B cell (primary cell): ENCODE data around the gene CCDC187. TPM values are rescaled to one million over a fixed set of nuclear protein-coding genes. Genes with fewer than 3 reads are reported as not detected.

Experiments
- ATAC-seq: fragments of 200-7000 bp; cut with Tn5 transposase; one replicate; pipeline ENCODE4 v1.10.0; 2021; ENCODE audit warnings: low read depth, mild to moderate bottlenecking, moderate number of reproducible peaks, moderate library complexity
- CTCF ChIA-PET: fragments of 350-600 bp; sonication (Branson Sonifier 250); formaldehyde crosslinking; loops from one replicate; lab custom pipeline; 2021; ENCODE audit warnings: antibody characterized with exemption, inconsistent platforms; lab: Charles Lee
- POLR2A ChIA-PET: fragments of 350-600 bp; sonication (Branson Sonifier 250); formaldehyde crosslinking; loops from one replicate; lab custom pipeline; 2021; ENCODE audit warnings: antibody characterized with exemption; lab: Charles Lee
- DNase-seq: peaks from one replicate; pipeline ENCODE4 v3.0.0; 2013
- H2AFZ ChIP-seq: 2 replicates; pipeline ENCODE4 v1.6.1; 2012; ENCODE audit warnings: mild to moderate bottlenecking, low read depth, low read length; ENCODE audit not compliant: insufficient read depth, poor library complexity, severe bottlenecking
- H3K27ac ChIP-seq, 2 donors: 1 replicate in 1 of 2; 2 replicates in 1 of 2; pipeline ENCODE4 v1.5.1; 2012 to 2013; ENCODE audit warnings: low read length in 2 of 2, mild to moderate bottlenecking in 2 of 2, moderate library complexity in 1 of 2
- H3K27me3 ChIP-seq, 4 experiments: fragments of 200-600 bp in 1 of 4; sonication (generic) in 1 of 4; replicated peaks in 1 of 4; 1 replicate in 2 of 4; 2 replicates in 2 of 4; pipeline versions ENCODE4 v1.6.1 to v1.7.0; 2013 to 2016; ENCODE audit warnings: low read length in 3 of 4, mild to moderate bottlenecking in 2 of 4, mixed read lengths in 1 of 4, moderate library complexity in 1 of 4; ENCODE audit not compliant: insufficient read depth in 4 of 4, control insufficient read depth in 3 of 4; ENCODE audit errors: control extremely low read depth in 1 of 4
- H3K36me3 ChIP-seq, 2 experiments: replicated peaks in 1 of 2; 1 replicate in 1 of 2; 2 replicates in 1 of 2; pipeline versions ENCODE4 v1.6.1 to v1.7.1; 2013; ENCODE audit warnings: low read length in 1 of 2; ENCODE audit not compliant: insufficient read depth in 2 of 2, control insufficient read depth in 1 of 2; ENCODE audit errors: control extremely low read depth in 1 of 2, extremely low read depth in 1 of 2
- H3K4me1 ChIP-seq, 2 donors: fragments of 200-600 bp in 1 of 2; sonication (generic) in 1 of 2; 1 replicate in 1 of 2; 2 replicates in 1 of 2; pipeline versions ENCODE4 v1.5.1 to v1.6.1; 2013 to 2017; ENCODE audit warnings: low read length in 2 of 2; ENCODE audit not compliant: control insufficient read depth in 2 of 2, insufficient read depth in 2 of 2
- H3K4me2 ChIP-seq: replicated peaks from 2 replicates; pipeline ENCODE3; 2012; ENCODE audit warnings: mild to moderate bottlenecking, low read depth, low read length; ENCODE audit not compliant: poor library complexity, severe bottlenecking
- H3K4me3 ChIP-seq, 5 experiments: fragments of 200-600 bp in 1 of 5; sonication (generic) in 1 of 5; 1 replicate in 3 of 5; 2 replicates in 2 of 5; pipeline versions ENCODE4 v1.5.1 to v1.7.0; 2011 to 2016; ENCODE audit warnings: low read length in 4 of 5, mild to moderate bottlenecking in 4 of 5, low read depth in 2 of 5, control low read depth in 1 of 5, moderate library complexity in 1 of 5; ENCODE audit not compliant: insufficient read depth in 1 of 5; ENCODE audit errors: control extremely low read depth in 1 of 5, extremely low read depth in 1 of 5
- H3K79me2 ChIP-seq: fragments of 200-600 bp; sonication (generic); one replicate; pipeline ENCODE4 v1.6.0; 2016; ENCODE audit warnings: low read length; ENCODE audit not compliant: control insufficient read depth, insufficient read depth
- H3K9ac ChIP-seq: fragments of 200-600 bp; sonication (generic); 2 replicates; pipeline ENCODE4 v1.6.1; 2017; ENCODE audit warnings: mild to moderate bottlenecking, low read length, moderate library complexity
- H3K9me3 ChIP-seq, 3 donors: one replicate each; pipeline versions ENCODE4 v1.6.1 to v1.7.1; 2013; ENCODE audit warnings: low read length in 2 of 3; ENCODE audit not compliant: control insufficient read depth in 2 of 3, insufficient read depth in 1 of 3; ENCODE audit errors: control extremely low read depth in 1 of 3
- H4K20me1 ChIP-seq: 2 replicates; pipeline ENCODE4 v1.6.0; 2012; ENCODE audit warnings: mild to moderate bottlenecking, low read length; ENCODE audit not compliant: insufficient read depth, control insufficient read depth, poor library complexity, severe bottlenecking
- H3K27ac Mint-ChIP-seq: one replicate; pipeline ENCODE4 v1.8.0; 2021; ENCODE audit warnings: mixed read lengths
- H3K27me3 Mint-ChIP-seq: one replicate; pipeline ENCODE4 v1.8.0; 2021; ENCODE audit warnings: mixed read lengths
- H3K4me1 Mint-ChIP-seq: one replicate; pipeline ENCODE4 v1.8.0; 2021; ENCODE audit warnings: mixed read lengths
- H3K4me3 Mint-ChIP-seq: one replicate; pipeline ENCODE4 v1.8.0; 2021; ENCODE audit warnings: mixed read lengths
- H3K9me3 Mint-ChIP-seq: one replicate; pipeline ENCODE4 v1.8.0; 2022; ENCODE audit warnings: mixed read lengths; ENCODE audit not compliant: insufficient read depth
- EZH2 ChIP-seq: IDR thresholded peaks from 2 replicates; pipeline ENCODE4 v1.6.1; 2012; ENCODE audit warnings: borderline replicate concordance, low read depth, mild to moderate bottlenecking, moderate library complexity, low read length; ENCODE audit not compliant: insufficient read depth, poor library complexity, severe bottlenecking
- WGBS: methylation state at CpG from one replicate; pipeline ENCODE4 v1.1.5; 2013; ENCODE audit warnings: missing lambda C conversion rate; ENCODE audit not compliant: insufficient coverage; 5-methylcytosine and 5-hydroxymethylcytosine counted together
- intact Hi-C: fragments of 100-400 bp; cut with micrococcal nuclease; formaldehyde crosslinking; loops from one replicate; pipeline ENCODE4 v1.10.0; 2022
- polyA plus RNA-seq: library from polyadenylated mRNA; depleted of rRNA; stranded (reverse); fragments of >200 nt; gene quantifications from 2 replicates; pipeline ENCODE4 v1.2.3, GENCODE V29; 2012
- total RNA-seq, 2 donors: library from RNA; stranded (reverse); fragments of 120-200 nt in 1 of 2; gene quantifications; 1 replicate in 1 of 2; 2 replicates in 1 of 2; pipeline versions ENCODE4 v1.2.3 to v1.2.4, GENCODE V29; 2013 to 2022
- TF ChIP-seq, protein P1 (sequence below): fragments of 200-600 bp; IDR thresholded peaks from one replicate; pipeline ENCODE4 v1.8.0; 2022; ENCODE audit warnings: antibody characterized with exemption, mild to moderate bottlenecking

Gene CCDC187
- total and polyA plus RNA-seq, 2 donors (not counting 1 experiment from before 2014, with no cell fraction given): 1.5 to 7.6 TPM

DNA sequence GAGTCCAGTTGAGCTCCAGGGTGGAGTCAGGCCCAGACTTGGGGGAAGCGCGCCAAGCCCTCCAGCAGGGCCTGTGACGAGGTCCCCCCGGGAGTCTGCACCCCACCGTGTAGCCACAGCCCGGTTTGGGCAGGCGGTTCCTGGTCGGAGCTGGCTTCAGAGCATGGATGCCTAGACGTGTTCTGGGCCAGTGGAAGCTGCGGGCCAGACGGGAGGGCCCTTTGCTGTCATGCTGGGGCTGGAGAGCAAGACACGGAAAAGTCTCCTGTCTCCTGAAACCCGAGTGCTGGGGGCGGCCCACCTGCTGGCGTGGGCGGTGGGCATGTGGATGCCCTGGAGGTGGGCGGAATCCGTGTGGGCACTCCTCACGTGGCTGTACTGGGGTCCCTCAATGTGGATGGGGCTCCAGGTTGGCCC lies 25.3 kb upstream of the CCDC187 start:
- peaks cover 0 to 27% (median 12%) of the 10 kb centered on the region in 4 experiments for H3K27me3 ChIP-seq
- peak overlapping the region; percentile 74 for H3K4me2 ChIP-seq
- Mint-ChIP-seq H3K27ac (no peak overlapping the region), H3K4me3 (no peak overlapping the region), H3K4me1 (peaks cover 7% of the 10 kb centered on the region), H3K27me3 (peaks cover 5% of the 10 kb centered on the region), H3K9me3 (no peaks in the 10 kb centered on the region)
- no peaks in the 10 kb centered on the region for H4K20me1 ChIP-seq
- H2AFZ ChIP-seq: no peak overlapping the region
- no peak overlapping the region for H3K4me3 ChIP-seq
- ChIA-PET CTCF (no interaction called here), POLR2A (no interaction called here)
- H3K79me2 ChIP-seq: peaks cover 12% of the 10 kb centered on the region
- intact Hi-C loops: no loop called here
- H3K36me3 ChIP-seq: no peaks in the 10 kb centered on the region
- no peak overlapping the region for H3K27ac ChIP-seq
- no peaks in the 10 kb centered on the region for H3K9me3 ChIP-seq
- H3K9ac ChIP-seq: no peak overlapping the region
- H3K4me1 ChIP-seq: peaks cover 22 to 23% of the 10 kb centered on the region in 2 donors
- 76% methylated on average over 17 of the region's 19 CpGs for WGBS
- ATAC-seq (no peak), DNase-seq (no peak)
- TF ChIP-seq, protein P1, sequence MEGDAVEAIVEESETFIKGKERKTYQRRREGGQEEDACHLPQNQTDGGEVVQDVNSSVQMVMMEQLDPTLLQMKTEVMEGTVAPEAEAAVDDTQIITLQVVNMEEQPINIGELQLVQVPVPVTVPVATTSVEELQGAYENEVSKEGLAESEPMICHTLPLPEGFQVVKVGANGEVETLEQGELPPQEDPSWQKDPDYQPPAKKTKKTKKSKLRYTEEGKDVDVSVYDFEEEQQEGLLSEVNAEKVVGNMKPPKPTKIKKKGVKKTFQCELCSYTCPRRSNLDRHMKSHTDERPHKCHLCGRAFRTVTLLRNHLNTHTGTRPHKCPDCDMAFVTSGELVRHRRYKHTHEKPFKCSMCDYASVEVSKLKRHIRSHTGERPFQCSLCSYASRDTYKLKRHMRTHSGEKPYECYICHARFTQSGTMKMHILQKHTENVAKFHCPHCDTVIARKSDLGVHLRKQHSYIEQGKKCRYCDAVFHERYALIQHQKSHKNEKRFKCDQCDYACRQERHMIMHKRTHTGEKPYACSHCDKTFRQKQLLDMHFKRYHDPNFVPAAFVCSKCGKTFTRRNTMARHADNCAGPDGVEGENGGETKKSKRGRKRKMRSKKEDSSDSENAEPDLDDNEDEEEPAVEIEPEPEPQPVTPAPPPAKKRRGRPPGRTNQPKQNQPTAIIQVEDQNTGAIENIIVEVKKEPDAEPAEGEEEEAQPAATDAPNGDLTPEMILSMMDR: no peak
- TF ChIP-seq EZH2: no peak

DNA sequence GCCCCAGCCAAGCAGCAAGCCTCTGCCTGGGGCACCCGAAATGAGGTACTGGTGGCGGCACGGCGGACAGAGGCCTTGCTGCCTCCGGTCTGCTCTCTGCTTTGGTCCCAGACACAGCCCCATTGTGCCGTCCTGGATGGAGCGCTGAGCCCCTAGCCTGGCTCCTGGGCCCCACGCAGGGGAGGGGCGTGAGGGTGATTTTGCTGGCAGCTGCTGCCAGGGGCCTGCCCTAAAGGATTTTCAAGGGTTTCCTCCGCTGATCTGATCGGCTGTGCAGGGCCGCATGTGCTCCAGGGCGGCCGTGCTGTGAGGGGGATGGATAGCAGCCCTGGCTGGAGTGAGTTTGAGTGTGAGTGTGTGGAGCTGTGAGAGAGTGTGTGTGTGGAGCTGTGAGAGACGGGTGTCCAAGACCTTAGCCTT lies 24.7 kb upstream of the CCDC187 start:
- ChIA-PET POLR2A (no interaction called here), CTCF (no interaction called here)
- H3K27ac Mint-ChIP-seq: peak overlapping the region; percentile 60
- peaks cover 7% of the 10 kb centered on the region for H3K4me1 Mint-ChIP-seq
- no peaks in the 10 kb centered on the region for H4K20me1 ChIP-seq
- H3K27me3 ChIP-seq: peaks cover 0 to 27% (median 12%) of the 10 kb centered on the region in 4 experiments
- H2AFZ ChIP-seq: no peak overlapping the region
- H3K4me1 ChIP-seq: peaks cover 22 to 25% of the 10 kb centered on the region in 2 donors
- intact Hi-C loops: no loop called here
- no peak overlapping the region for H3K4me3 ChIP-seq
- no peak overlapping the region for H3K27ac ChIP-seq
- no peak overlapping the region for H3K9ac ChIP-seq
- ATAC-seq: no peak
- H3K9me3 Mint-ChIP-seq: no peaks in the 10 kb centered on the region
- 7% methylated on average over 15 of the region's 15 CpGs for WGBS
- H3K27me3 Mint-ChIP-seq: peaks cover 6% of the 10 kb centered on the region
- TF ChIP-seq, protein P1: no peak
- peaks cover 12% of the 10 kb centered on the region for H3K79me2 ChIP-seq
- H3K9me3 ChIP-seq: no peaks in the 10 kb centered on the region
- DNase-seq: no peak
- no peaks in the 10 kb centered on the region for H3K36me3 ChIP-seq
- H3K4me3 Mint-ChIP-seq: peak overlapping the region; percentile 72
- peak overlapping the region; percentile 74 for H3K4me2 ChIP-seq
